GM12874 (cell line): ENCODE data around the gene P3H1.

Source experiments
- TF ChIP-seq, protein P1 (sequence below): IDR thresholded peaks from 2 replicates; pipeline ENCODE4 v1.5.1; 2011; ENCODE audit warnings: low read depth, mild to moderate bottlenecking, control low read depth, low read length, moderate library complexity; ENCODE audit not compliant: insufficient read depth

P3H1 gene

DNA sequence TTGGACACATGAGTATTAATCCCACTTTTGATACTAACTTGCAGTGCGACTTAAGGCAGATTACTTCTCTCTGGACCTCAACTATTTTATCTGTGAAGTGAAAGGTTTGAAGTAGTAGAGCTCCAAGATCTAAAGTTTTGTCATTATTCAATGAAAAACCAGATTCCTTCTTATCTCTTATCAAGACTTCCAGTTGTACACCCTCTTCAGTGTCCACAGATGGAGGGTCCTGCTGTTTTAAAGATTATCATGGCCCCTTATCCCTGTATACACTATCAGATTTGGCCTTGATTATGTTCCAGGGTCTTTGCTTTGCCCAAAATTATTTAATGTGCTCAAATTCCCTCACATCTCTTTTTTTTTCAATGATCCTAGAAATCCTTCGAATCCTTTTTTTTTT is 1.3 kb upstream of the P3H1 start:
- TF ChIP-seq, protein P1, sequence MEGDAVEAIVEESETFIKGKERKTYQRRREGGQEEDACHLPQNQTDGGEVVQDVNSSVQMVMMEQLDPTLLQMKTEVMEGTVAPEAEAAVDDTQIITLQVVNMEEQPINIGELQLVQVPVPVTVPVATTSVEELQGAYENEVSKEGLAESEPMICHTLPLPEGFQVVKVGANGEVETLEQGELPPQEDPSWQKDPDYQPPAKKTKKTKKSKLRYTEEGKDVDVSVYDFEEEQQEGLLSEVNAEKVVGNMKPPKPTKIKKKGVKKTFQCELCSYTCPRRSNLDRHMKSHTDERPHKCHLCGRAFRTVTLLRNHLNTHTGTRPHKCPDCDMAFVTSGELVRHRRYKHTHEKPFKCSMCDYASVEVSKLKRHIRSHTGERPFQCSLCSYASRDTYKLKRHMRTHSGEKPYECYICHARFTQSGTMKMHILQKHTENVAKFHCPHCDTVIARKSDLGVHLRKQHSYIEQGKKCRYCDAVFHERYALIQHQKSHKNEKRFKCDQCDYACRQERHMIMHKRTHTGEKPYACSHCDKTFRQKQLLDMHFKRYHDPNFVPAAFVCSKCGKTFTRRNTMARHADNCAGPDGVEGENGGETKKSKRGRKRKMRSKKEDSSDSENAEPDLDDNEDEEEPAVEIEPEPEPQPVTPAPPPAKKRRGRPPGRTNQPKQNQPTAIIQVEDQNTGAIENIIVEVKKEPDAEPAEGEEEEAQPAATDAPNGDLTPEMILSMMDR = no peak

DNA sequence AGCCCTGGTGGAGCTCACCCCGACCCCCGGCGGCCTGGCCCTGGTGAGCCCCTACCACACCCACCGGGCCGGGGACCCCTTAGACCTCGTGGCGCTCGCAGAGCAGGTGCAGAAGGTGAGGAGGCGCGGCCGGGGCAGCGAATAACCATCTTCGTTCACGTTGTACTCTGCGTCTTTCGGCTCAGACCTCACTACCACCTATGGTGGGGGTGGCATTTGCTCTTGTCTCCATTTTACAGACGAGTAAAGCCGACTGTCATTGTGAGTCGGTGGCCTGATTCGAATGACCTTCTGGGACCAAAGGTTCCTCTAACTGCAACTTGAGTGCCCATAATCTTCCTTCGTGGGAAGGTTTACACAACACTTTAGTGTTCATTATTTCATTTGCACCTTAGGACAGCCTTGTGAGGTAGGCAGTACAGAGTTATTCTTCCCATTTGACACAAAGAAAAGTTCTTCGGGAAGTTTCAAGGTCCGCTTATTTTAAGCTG is 727 bp upstream of the P3H1 start:
- TF ChIP-seq, protein P1 = no peak

DNA sequence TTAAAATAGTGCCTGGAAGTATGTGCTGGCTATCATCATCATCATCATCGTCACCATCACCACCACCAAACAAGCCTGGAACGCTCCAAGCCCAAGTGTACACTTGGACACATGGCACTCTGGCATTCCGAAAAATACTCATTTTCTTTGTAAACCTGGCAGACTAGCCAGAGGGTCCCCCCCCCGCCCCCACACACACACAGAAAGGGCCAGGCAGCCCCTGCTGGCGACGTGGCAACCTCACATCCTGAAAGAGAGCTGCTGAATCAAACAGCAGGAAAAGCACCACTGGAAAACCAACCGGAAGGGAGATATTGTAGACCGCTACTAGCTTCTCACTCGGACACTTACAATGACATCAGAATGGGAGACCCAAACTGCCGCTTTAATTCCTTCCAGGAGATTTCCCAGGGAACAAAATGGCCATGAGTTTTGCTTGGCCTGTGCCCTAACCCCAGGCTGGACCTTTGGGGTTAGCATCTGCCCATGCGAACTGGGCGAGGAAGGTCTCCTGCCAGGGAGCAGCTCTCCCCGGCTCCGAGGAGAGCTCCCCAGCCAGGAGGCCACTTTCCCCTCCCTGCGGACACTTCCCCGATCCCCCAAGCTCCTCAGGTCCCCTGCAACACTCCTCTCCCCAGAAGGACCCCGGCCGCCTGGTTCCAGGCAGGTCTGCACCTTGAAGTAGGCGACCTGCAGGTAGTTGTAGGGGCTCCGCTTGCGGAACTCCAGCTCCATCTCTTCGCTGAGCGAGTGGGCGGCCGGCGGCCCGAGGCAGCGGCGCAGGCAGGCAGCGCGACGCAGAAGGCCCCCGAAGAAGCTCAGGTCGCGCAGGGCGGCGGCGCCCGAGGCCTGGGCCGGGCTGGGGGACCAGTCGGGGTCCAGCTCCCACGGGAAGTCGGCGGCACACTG is 742 bp downstream of the P3H1 start:
- TF ChIP-seq, protein P1 = peak; percentile 45; the same call in 1 of the 2 replicates

DNA sequence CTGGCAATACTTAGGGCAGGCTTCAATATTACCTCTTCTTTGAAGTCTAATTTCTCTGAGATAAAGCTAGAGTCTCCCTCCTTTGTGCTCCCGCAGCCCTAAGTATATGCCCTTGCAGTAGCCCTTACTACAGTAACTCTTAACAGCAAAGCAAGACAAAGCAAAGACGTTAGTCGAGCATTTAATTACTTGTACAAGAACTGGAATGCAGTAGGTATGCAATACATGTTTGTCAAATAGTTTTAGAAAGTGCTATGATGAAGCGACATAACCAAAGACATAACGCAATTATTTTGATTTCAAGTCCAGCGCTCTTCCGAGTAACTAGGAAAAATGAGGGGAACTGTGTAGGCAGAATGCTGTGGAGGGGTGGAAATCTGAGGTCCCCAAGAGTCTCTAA is 1.6 kb downstream of the P3H1 start:
- TF ChIP-seq, protein P1 = no peak

DNA sequence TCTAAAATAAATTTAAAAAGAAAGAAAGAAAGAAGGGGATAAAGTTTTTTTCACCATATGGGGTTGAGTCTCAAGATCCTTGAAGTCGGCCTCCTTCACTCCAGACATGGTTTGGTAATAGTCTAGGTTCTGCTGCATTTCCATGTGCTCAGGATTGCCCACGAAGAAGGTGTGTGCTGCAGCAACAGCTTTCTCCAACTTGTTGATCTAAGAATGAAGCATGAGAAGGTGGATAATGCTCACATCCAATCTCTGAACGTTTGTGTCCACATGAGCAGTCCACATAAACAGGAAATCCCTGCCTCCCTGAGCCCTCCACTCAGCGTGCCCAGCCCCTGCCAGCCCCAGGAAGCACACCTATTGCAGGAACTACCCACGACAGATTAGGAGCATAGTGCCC is 4.6 kb downstream of the P3H1 start:
- TF ChIP-seq, protein P1 = no peak

DNA sequence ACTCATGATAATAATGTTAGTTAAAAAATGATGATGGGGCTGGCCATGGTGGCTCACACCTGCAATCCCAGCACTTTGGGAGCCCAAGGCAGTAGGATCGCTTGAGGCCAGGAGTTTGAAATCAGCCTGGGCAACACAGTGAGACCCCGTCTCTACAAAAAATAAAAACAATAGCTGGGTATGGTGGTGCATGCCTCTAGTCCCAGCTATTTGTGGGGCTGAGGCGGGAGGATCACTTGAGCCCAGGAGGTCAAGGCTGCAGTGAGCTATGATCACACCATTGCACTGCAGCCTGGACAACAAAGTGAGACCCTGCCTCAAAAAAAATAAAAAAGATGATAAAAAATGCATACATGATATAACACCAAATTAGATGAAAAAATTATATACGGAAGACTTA is 5.3 kb downstream of the P3H1 start:
- TF ChIP-seq, protein P1 = no peak

DNA sequence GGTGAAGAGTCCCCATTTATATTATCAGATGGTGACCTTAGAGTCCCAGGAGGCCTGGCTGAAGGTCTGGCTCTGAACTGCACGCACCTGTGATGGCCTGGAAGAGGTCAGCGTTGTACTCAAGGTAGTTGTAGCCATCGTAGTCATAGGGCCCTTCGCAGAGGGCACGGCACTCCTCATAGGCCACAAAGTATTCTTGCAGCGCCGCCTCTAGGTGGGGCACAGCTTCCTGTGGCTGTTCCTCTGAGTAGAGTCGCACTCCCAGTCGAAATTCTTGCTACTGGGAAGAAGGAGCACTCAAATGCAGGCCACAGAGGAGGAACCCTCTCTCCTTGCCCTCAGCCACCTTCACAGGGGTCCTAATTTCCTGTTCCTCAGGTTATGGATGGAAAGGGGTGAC is 7.7 kb downstream of the P3H1 start:
- TF ChIP-seq, protein P1 = no peak
